CD4-positive, alpha-beta T cell treated with Interleukin-2 at 100 ng/mL for 4 hours (primary cell): ENCODE data around the gene NTPCR.
A peak's percentile ranks its signal among the peaks of the same experiment; 100 is the strongest.
"Not testable (repeated sequence)": the region's sequence is repeated elsewhere in the genome, so short reads cannot be mapped to it uniquely, and the experiment has no call there.

Experiments used
- DNase-seq: peaks from one replicate; pipeline ENCODE4 v3.0.0-alpha.2; 2020; ENCODE audit warnings: low spot score

Gene NTPCR

GRCh38 chr1:232950197-232951176 is at the start of gene NTPCR:
TSS of gene NTPCR (plus strand) at chr1:232950611. CDS start at chr1:232950711, 100 bp downstream.
- DNase-seq: peak; percentile 94

- no peak for DNase-seq
Measured at GRCh38 chr1:232900818-232901217, 49.6 kb upstream of the NTPCR start.

GRCh38 chr1:232901255-232901654 is 49.2 kb upstream of the NTPCR start:
- DNase-seq: no peak

- DNase-seq: no peak
Measured at GRCh38 chr1:232902774-232903350, 47.5 kb upstream of the NTPCR start.

GRCh38 chr1:232904131-232904530 is 46.3 kb upstream of the NTPCR start:
- no peak for DNase-seq

GRCh38 chr1:232904566-232904965 is 45.8 kb upstream of the NTPCR start:
- no peak for DNase-seq

GRCh38 chr1:232905331-232906034 is 44.9 kb upstream of the NTPCR start:
- DNase-seq: no peak

- no peak for DNase-seq
Measured at GRCh38 chr1:232906441-232906840, 44.0 kb upstream of the NTPCR start.

GRCh38 chr1:232908831-232909230 is 41.6 kb upstream of the NTPCR start:
- DNase-seq: no peak

- DNase-seq: no peak
Measured at GRCh38 chr1:232909752-232910151, 40.7 kb upstream of the NTPCR start.

- DNase-seq: no peak
Measured at GRCh38 chr1:232911027-232911599, 39.3 kb upstream of the NTPCR start.

GRCh38 chr1:232912845-232913580 is 37.4 kb upstream of the NTPCR start:
- DNase-seq: no peak

GRCh38 chr1:232914271-232914670 is 36.1 kb upstream of the NTPCR start:
- not testable (repeated sequence) for DNase-seq

GRCh38 chr1:232915212-232915611 is 35.2 kb upstream of the NTPCR start:
- DNase-seq: no peak

GRCh38 chr1:232917053-232917452 is 33.4 kb upstream of the NTPCR start:
- no peak for DNase-seq

GRCh38 chr1:232921381-232921780 is 29.0 kb upstream of the NTPCR start:
- DNase-seq: no peak

GRCh38 chr1:232922485-232922884 is 27.9 kb upstream of the NTPCR start:
- DNase-seq: no peak

- peak; percentile 56 for DNase-seq
Measured at GRCh38 chr1:232923739-232924386, 26.5 kb upstream of the NTPCR start.

GRCh38 chr1:232924874-232925273 is 25.5 kb upstream of the NTPCR start:
- DNase-seq: no peak

- no peak for DNase-seq
Measured at GRCh38 chr1:232925421-232926220, 24.8 kb upstream of the NTPCR start.
